DMS53 (cell line): ENCODE measurements around the gene SERPINA10.
"Not testable (repeated sequence)": the region's sequence is repeated elsewhere in the genome, so short reads cannot be mapped to it uniquely, and the experiment has no call there.

Source experiments
- DNase-seq: peaks from one replicate; lab custom pipeline; 2025; lab: John Stamatoyannopoulos, UW

The SERPINA10 gene

GRCh38 chr14:94282991-94283723 lies 9.9 kb downstream of the SERPINA10 start:
- DNase-seq: no peak

- DNase-seq: no peak
These were observed 14.3 kb downstream of the SERPINA10 start for GRCh38 chr14:94278731-94279130.

GRCh38 chr14:94276898-94277561 lies 16.0 kb downstream of the SERPINA10 start:
- DNase-seq: not testable (repeated sequence)

GRCh38 chr14:94269156-94269555 lies 23.9 kb downstream of the SERPINA10 start:
- no peak for DNase-seq

- DNase-seq: not testable (repeated sequence)
These were observed 24.5 kb downstream of the SERPINA10 start for GRCh38 chr14:94268582-94268981.

- no peak for DNase-seq
These were observed 25.7 kb downstream of the SERPINA10 start for GRCh38 chr14:94267352-94267751.

GRCh38 chr14:94264195-94264594 lies 28.9 kb downstream of the SERPINA10 start:
- DNase-seq: not testable (repeated sequence)

GRCh38 chr14:94244182-94244581 lies 48.9 kb downstream of the SERPINA10 start:
- DNase-seq: no peak

- no peak for DNase-seq
These were observed 53.7 kb downstream of the SERPINA10 start for GRCh38 chr14:94239406-94239805.

GRCh38 chr14:94237983-94238382 lies 55.1 kb downstream of the SERPINA10 start:
- no peak for DNase-seq

GRCh38 chr14:94237046-94237445 lies 56.0 kb downstream of the SERPINA10 start:
- no peak for DNase-seq
